ENCODE data around the gene ARID2. TPM values are rescaled to one million over a fixed set of nuclear protein-coding genes. Genes with fewer than 3 reads are reported as not detected.

The ARID2 gene
- total RNA-seq, 1 donor from 2014 or later, result 46.3 TPM

GRCh38 chr12:45726603-45727300, 2.8 kb upstream of the ARID2 start:
- Mint-ChIP-seq H3K36me3 (ENCODE audit: low read depth, unreplicated experiment) (peaks cover 7% of the 10 kb centered on the region), H3K27ac (ENCODE audit: unreplicated experiment) (peak overlapping the region; percentile 99), H3K4me1 (ENCODE audit: unreplicated experiment) (peaks cover 18% of the 10 kb centered on the region), H3K27me3 (ENCODE audit: unreplicated experiment) (peaks cover 9% of the 10 kb centered on the region), H3K9me3 (ENCODE audit: unreplicated experiment) (no peaks in the 10 kb centered on the region), H3K4me3 (ENCODE audit: unreplicated experiment) (peak overlapping the region; percentile 99)
- peak; percentile 62 for DNase-seq (ENCODE audit: low spot score)
- no peak for TF ChIP-seq CTCF (IDR thresholded peaks at IDR 0.05; ENCODE audit: unreplicated experiment)

- Mint-ChIP-seq H3K27ac (ENCODE audit: unreplicated experiment) (peak overlapping the region; percentile 99), H3K36me3 (ENCODE audit: low read depth, unreplicated experiment) (peaks cover 7% of the 10 kb centered on the region), H3K27me3 (ENCODE audit: unreplicated experiment) (peaks cover 9% of the 10 kb centered on the region), H3K4me3 (ENCODE audit: unreplicated experiment) (peak overlapping the region; percentile 99), H3K9me3 (ENCODE audit: unreplicated experiment) (no peaks in the 10 kb centered on the region), H3K4me1 (ENCODE audit: unreplicated experiment) (peaks cover 25% of the 10 kb centered on the region)
- DNase-seq (ENCODE audit: low spot score), result peak; percentile 89
- TF ChIP-seq CTCF (IDR thresholded peaks at IDR 0.05; ENCODE audit: unreplicated experiment), result no peak
Observed at GRCh38 chr12:45727301-45727979, 2.1 kb upstream of the ARID2 start.

GRCh38 chr12:45727980-45728629, 1.4 kb upstream of the ARID2 start:
- peak overlapping the region; percentile 99 for H3K4me3 Mint-ChIP-seq (ENCODE audit: unreplicated experiment)
- peaks cover 7% of the 10 kb centered on the region for H3K36me3 Mint-ChIP-seq (ENCODE audit: low read depth, unreplicated experiment)
- no peak for TF ChIP-seq CTCF (IDR thresholded peaks at IDR 0.05; ENCODE audit: unreplicated experiment)
- H3K27me3 Mint-ChIP-seq (ENCODE audit: unreplicated experiment), result peaks cover 9% of the 10 kb centered on the region
- H3K4me1 Mint-ChIP-seq (ENCODE audit: unreplicated experiment), result peaks cover 29% of the 10 kb centered on the region
- H3K27ac Mint-ChIP-seq (ENCODE audit: unreplicated experiment), result peak overlapping the region; percentile 99
- H3K9me3 Mint-ChIP-seq (ENCODE audit: unreplicated experiment), result no peaks in the 10 kb centered on the region
- no peak for DNase-seq (ENCODE audit: low spot score)

GRCh38 chr12:45728630-45729232, 775 bp upstream of the ARID2 start:
- Mint-ChIP-seq H3K9me3 (ENCODE audit: unreplicated experiment) (no peaks in the 10 kb centered on the region), H3K27me3 (ENCODE audit: unreplicated experiment) (peaks cover 9% of the 10 kb centered on the region)

More at GRCh38 chr12:45728630-45729232, 775 bp upstream of the ARID2 start:
- TF ChIP-seq CTCF (IDR thresholded peaks at IDR 0.05; ENCODE audit: unreplicated experiment), result peak; percentile 95
- Mint-ChIP-seq H3K36me3 (ENCODE audit: low read depth, unreplicated experiment) (peaks cover 7% of the 10 kb centered on the region), H3K4me1 (ENCODE audit: unreplicated experiment) (peaks cover 30% of the 10 kb centered on the region), H3K27ac (ENCODE audit: unreplicated experiment) (peak overlapping the region; percentile 99), H3K4me3 (ENCODE audit: unreplicated experiment) (peak overlapping the region; percentile 99)
- peak; percentile 99 for DNase-seq (ENCODE audit: low spot score)

All from endothelial cell (in vitro differentiated cells).